ENCODE results near the gene NPLOC4. TPM values are rescaled to one million over a fixed set of nuclear protein-coding genes. Genes with fewer than 3 reads are reported as not detected.
"Not testable (repeated sequence)": the region's sequence is repeated elsewhere in the genome, so short reads cannot be mapped to it uniquely, and the experiment has no call there.

Gene NPLOC4
- total and polyA plus RNA-seq, 2 donors (not counting 1 experiment from before 2014, with no cell fraction given), result 70.2 to 101 TPM

DNA sequence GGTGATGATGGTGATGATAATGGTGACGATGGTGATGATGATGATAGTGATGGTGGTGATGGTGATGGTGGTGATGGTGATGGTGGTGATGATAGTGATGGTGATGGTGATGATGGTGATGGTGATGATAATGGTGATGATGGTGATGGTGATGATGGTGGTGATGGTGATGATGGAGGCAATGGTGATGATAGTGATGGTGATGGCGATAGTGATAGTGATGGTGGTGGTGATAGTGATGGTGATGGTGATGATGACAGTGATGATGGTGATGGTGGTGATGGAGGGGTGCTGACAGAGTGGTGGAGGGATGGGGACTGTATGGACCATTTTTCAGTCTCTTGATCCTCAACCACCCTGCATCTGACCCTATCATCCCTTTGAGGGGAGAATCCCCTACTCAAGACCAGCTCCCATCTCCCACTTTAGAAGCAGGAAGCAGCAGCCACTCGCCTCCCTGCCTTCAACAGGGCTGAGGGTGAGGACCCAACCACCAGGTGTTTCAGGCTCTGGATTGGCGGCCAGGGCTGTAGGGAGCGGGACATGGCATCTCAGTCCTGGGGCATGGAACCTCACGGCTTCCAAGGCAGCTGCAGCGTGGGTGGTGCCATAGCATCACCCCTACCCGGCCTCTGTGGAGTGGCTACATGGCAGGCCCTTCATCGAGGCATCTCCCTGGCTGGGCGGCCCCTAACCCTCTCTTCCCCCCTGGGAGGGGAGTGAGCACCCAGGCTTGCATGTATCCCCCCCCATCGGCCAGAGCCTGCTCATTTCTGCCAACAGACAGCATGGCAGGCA, 104.2 kb downstream of the NPLOC4 start:
- Mint-ChIP-seq H3K27ac (no peak overlapping the region), H3K4me3 (no peak overlapping the region), H3K27me3 (peaks cover 2% of the 10 kb centered on the region), H3K9me3 (ENCODE audit: insufficient read depth) (no peaks in the 10 kb centered on the region), H3K4me1 (peaks cover 10% of the 10 kb centered on the region)
- peaks cover 0 to 11% (median 0%) of the 10 kb centered on the region in 3 donors for H3K9me3 ChIP-seq (ENCODE audit: control extremely low read depth in 1 of 3, control insufficient read depth in 2 of 3, insufficient read depth in 1 of 3, low read length in 2 of 3)
- no peak overlapping the region for H3K27ac ChIP-seq (ENCODE audit: low read length in 2 of 2)
- H2AFZ ChIP-seq (ENCODE audit: insufficient read depth, low read depth, low read length, poor library complexity, severe bottlenecking), result no peak overlapping the region
- DNase-seq (no peak), ATAC-seq (ENCODE audit: low read depth) (no peak)
- H4K20me1 ChIP-seq (ENCODE audit: control insufficient read depth, insufficient read depth, low read length, poor library complexity, severe bottlenecking), result peaks cover 22% of the 10 kb centered on the region
- H3K9ac ChIP-seq (ENCODE audit: low read length), result no peak overlapping the region
- no peaks in the 10 kb centered on the region for H3K36me3 ChIP-seq (replicated peaks in 1 of 2; ENCODE audit: control extremely low read depth in 1 of 2, control insufficient read depth in 1 of 2, extremely low read depth in 1 of 2, insufficient read depth in 2 of 2, low read length in 1 of 2)
- ChIA-PET CTCF (interaction anchor here (0.6 kb wide), 1 partner anchor 241 kb away, joined by 3 read pairs; no protein-coding TSS in a partner anchor), POLR2A (interaction anchor here (0.6 kb wide), 1 partner anchor 15 kb away, joined by 5 read pairs; no protein-coding TSS in a partner anchor)
- intact Hi-C loops (cut with micrococcal nuclease), result no loop called here
- no peak overlapping the region for H3K4me3 ChIP-seq (ENCODE audit: control extremely low read depth in 1 of 5, extremely low read depth in 1 of 5, insufficient read depth in 1 of 5, low read depth in 2 of 5, low read length in 4 of 5)
- H3K27me3 ChIP-seq (replicated peaks in 1 of 4; ENCODE audit: control extremely low read depth in 1 of 4, control insufficient read depth in 3 of 4, insufficient read depth in 4 of 4, low read length in 3 of 4), result peaks cover 0 to 37% (median 8%) of the 10 kb centered on the region in 4 experiments
- peaks cover 18 to 30% of the 10 kb centered on the region in 2 donors for H3K4me1 ChIP-seq (ENCODE audit: control insufficient read depth in 2 of 2, insufficient read depth in 2 of 2, low read length in 2 of 2)
- H3K4me2 ChIP-seq (replicated peaks; ENCODE audit: low read depth, low read length, poor library complexity, severe bottlenecking), result no peak overlapping the region
- 91% methylated on average over 11 of the region's 11 CpGs for WGBS (ENCODE audit: insufficient coverage)
- peaks cover 3% of the 10 kb centered on the region for H3K79me2 ChIP-seq (ENCODE audit: control insufficient read depth, insufficient read depth, low read length)
- TF ChIP-seq, protein P1, sequence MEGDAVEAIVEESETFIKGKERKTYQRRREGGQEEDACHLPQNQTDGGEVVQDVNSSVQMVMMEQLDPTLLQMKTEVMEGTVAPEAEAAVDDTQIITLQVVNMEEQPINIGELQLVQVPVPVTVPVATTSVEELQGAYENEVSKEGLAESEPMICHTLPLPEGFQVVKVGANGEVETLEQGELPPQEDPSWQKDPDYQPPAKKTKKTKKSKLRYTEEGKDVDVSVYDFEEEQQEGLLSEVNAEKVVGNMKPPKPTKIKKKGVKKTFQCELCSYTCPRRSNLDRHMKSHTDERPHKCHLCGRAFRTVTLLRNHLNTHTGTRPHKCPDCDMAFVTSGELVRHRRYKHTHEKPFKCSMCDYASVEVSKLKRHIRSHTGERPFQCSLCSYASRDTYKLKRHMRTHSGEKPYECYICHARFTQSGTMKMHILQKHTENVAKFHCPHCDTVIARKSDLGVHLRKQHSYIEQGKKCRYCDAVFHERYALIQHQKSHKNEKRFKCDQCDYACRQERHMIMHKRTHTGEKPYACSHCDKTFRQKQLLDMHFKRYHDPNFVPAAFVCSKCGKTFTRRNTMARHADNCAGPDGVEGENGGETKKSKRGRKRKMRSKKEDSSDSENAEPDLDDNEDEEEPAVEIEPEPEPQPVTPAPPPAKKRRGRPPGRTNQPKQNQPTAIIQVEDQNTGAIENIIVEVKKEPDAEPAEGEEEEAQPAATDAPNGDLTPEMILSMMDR (IDR thresholded peaks at IDR 0.05), result no peak
- TF ChIP-seq EZH2 (IDR thresholded peaks at IDR 0.05; ENCODE audit: borderline replicate concordance, insufficient read depth, low read depth, low read length, poor library complexity, severe bottlenecking), result no peak

DNA sequence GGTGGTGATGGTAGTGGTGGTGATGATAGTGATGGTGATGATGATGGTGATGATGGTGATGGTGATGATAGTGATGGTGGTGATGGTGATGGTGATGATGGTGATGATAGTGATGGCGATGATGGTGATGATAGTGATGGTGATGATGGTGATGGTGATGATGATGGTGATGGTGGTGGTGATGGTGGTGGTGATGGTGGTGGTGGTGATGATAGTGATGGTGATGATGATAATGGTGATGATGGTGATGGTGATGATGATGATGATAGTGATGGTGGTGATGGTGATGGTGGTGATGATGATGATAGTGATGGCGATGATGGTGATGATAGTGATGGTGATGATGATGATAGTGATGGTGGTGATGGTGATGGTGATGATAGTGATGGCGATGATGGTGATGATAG, 104.9 kb downstream of the NPLOC4 start:
- H3K79me2 ChIP-seq (ENCODE audit: control insufficient read depth, insufficient read depth, low read length); H3K27ac Mint-ChIP-seq; H3K4me3 ChIP-seq (ENCODE audit: control extremely low read depth in 1 of 5, extremely low read depth in 1 of 5, insufficient read depth in 1 of 5, low read depth in 2 of 5, low read length in 4 of 5); ATAC-seq (ENCODE audit: low read depth); H2AFZ ChIP-seq (ENCODE audit: insufficient read depth, low read depth, low read length, poor library complexity, severe bottlenecking); H3K4me3 Mint-ChIP-seq; intact Hi-C loops (cut with micrococcal nuclease); H3K27ac ChIP-seq (ENCODE audit: low read length in 2 of 2); H3K4me2 ChIP-seq (replicated peaks; ENCODE audit: low read depth, low read length, poor library complexity, severe bottlenecking); H3K9me3 Mint-ChIP-seq (ENCODE audit: insufficient read depth); POLR2A ChIA-PET; H3K9ac ChIP-seq (ENCODE audit: low read length); H3K4me1 Mint-ChIP-seq; DNase-seq; H3K36me3 ChIP-seq (replicated peaks in 1 of 2; ENCODE audit: control extremely low read depth in 1 of 2, control insufficient read depth in 1 of 2, extremely low read depth in 1 of 2, insufficient read depth in 2 of 2, low read length in 1 of 2); H3K27me3 Mint-ChIP-seq: not testable (repeated sequence)
- H3K27me3 ChIP-seq (replicated peaks in 1 of 4; ENCODE audit: control extremely low read depth in 1 of 4, control insufficient read depth in 3 of 4, insufficient read depth in 4 of 4, low read length in 3 of 4), result peaks cover 0 to 37% (median 6%) of the 10 kb centered on the region in 4 experiments
- H4K20me1 ChIP-seq (ENCODE audit: control insufficient read depth, insufficient read depth, low read length, poor library complexity, severe bottlenecking), result peaks cover 16% of the 10 kb centered on the region
- H3K4me1 ChIP-seq (ENCODE audit: control insufficient read depth in 2 of 2, insufficient read depth in 2 of 2, low read length in 2 of 2), result peaks cover 11 to 24% of the 10 kb centered on the region in 2 donors
- CTCF ChIA-PET, result interaction anchor here (0.6 kb wide), 1 partner anchor 241 kb away, joined by 3 read pairs; no protein-coding TSS in a partner anchor
- WGBS (ENCODE audit: insufficient coverage), result 100% methylated on average over 3 of the region's 3 CpGs
- H3K9me3 ChIP-seq (ENCODE audit: control extremely low read depth in 1 of 3, control insufficient read depth in 2 of 3, insufficient read depth in 1 of 3, low read length in 2 of 3), result peaks cover 0 to 11% (median 0%) of the 10 kb centered on the region in 3 donors

DNA sequence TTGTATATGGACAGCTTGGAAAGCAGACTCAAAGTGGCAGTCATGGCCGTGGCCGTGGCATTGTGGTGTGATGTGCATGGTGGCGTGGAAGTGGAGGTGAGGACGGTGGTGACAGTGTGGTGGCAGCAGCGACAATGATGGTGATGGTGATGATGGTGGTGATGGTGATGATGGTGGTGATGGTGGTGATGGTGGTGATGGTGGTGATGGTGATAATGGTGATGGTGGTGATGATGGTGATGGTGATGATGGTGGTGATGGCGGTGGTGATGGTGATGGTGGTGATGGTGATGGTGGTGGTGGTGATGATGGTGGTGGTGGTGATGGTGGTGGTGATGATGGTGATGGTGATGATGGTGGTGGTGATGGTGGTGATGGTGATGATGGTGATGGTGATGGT, 105.9 kb downstream of the NPLOC4 start:
- H3K4me2 ChIP-seq (replicated peaks; ENCODE audit: low read depth, low read length, poor library complexity, severe bottlenecking); H3K4me1 Mint-ChIP-seq; ATAC-seq (ENCODE audit: low read depth); H3K27me3 Mint-ChIP-seq; H4K20me1 ChIP-seq (ENCODE audit: control insufficient read depth, insufficient read depth, low read length, poor library complexity, severe bottlenecking); H3K9ac ChIP-seq (ENCODE audit: low read length); POLR2A ChIA-PET; H3K79me2 ChIP-seq (ENCODE audit: control insufficient read depth, insufficient read depth, low read length); H3K27ac Mint-ChIP-seq; intact Hi-C loops (cut with micrococcal nuclease); H3K4me3 ChIP-seq (ENCODE audit: control extremely low read depth in 1 of 5, extremely low read depth in 1 of 5, insufficient read depth in 1 of 5, low read depth in 2 of 5, low read length in 4 of 5); H3K9me3 Mint-ChIP-seq (ENCODE audit: insufficient read depth); H3K4me3 Mint-ChIP-seq; H2AFZ ChIP-seq (ENCODE audit: insufficient read depth, low read depth, low read length, poor library complexity, severe bottlenecking); DNase-seq; H3K27ac ChIP-seq (ENCODE audit: low read length in 2 of 2); H3K36me3 ChIP-seq (replicated peaks in 1 of 2; ENCODE audit: control extremely low read depth in 1 of 2, control insufficient read depth in 1 of 2, extremely low read depth in 1 of 2, insufficient read depth in 2 of 2, low read length in 1 of 2): not testable (repeated sequence)
- H3K27me3 ChIP-seq (replicated peaks in 1 of 4; ENCODE audit: control extremely low read depth in 1 of 4, control insufficient read depth in 3 of 4, insufficient read depth in 4 of 4, low read length in 3 of 4), result peaks cover 0 to 35% (median 3%) of the 10 kb centered on the region in 4 experiments
- WGBS (ENCODE audit: insufficient coverage), result 94% methylated on average over 6 of the region's 6 CpGs
- CTCF ChIA-PET, result interaction anchor here (1.0 kb wide), 1 partner anchor 16 kb away, joined by 3 read pairs; no protein-coding TSS in a partner anchor
- peaks cover 7 to 16% of the 10 kb centered on the region in 2 donors for H3K4me1 ChIP-seq (ENCODE audit: control insufficient read depth in 2 of 2, insufficient read depth in 2 of 2, low read length in 2 of 2)
- peaks cover 0 to 11% (median 0%) of the 10 kb centered on the region in 3 donors for H3K9me3 ChIP-seq (ENCODE audit: control extremely low read depth in 1 of 3, control insufficient read depth in 2 of 3, insufficient read depth in 1 of 3, low read length in 2 of 3)
